ENCODE data around the gene FURIN. TPM values are rescaled to one million over a fixed set of nuclear protein-coding genes. Genes with fewer than 3 reads are reported as not detected.

FURIN gene
- total and polyA plus RNA-seq, 2 experiments from 2014 or later = 67.9 to 98.9 TPM

DNA sequence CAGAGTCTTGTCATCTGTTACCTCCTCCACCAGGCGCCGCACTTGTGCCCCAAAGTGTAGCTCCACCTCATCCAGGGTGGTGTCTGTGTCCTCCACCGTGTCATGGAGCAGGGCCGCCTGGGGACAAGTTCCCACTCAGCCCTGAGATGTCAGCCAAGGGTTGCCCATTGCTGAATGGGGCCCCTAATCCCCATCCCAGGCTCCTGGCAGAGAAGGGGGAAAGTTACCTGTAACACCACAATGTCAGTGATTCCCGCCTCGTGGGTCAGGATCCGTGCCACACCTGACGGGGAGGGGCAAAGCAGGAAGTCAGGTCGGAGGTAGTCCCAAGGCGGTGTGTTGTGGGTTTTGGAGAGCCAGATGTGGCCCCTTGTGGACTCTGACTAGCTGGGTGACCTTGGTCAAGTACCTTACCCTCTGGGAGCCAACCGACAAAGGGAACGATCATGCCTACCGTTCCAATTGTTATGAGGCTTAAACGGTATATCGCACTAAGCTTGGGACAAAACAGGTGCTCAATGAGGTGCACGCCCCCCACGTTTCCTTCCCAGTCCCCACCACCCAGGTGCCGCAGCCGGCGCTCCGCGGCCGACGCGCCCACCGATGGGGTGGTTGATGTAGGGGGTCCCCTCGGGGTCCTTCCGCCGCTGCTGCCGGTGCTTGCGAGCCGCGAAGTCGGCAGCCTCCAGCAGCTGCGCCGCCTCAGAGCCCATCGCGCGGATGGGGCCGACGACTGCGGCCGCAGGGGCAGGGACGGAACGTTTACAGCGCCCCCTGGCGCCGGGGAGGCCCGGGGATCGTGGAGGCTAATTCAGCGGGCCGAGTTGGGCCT lies 63.7 kb downstream of the FURIN start, which contains the start of gene HDDC3:
Gene HDDC3, minus strand, starts transcription at position 722 of the 832 bp plus-strand sequence. Its CDS starts 9 bp downstream, at position 713.
- peak; percentile 94 for DNase-seq (ENCODE audit: low spot score)
- Histone ChIP-seq H3K9me2 (replicated peaks; ENCODE audit: insufficient read depth) (no peaks in the 10 kb centered on the region), H2AFZ (peak within 1 kb of the TSS; percentile 88), H3K4me2 (peak within 1 kb of the TSS; percentile 90), H3K27ac (peak within 1 kb of the TSS; percentile 68), H4K20me1 (ENCODE audit: insufficient read depth, poor library complexity, severe bottlenecking) (no peaks in the 10 kb centered on the region), H3K4me3 (peak within 1 kb of the TSS; percentile 79), H3K9me3 (ENCODE audit: low read depth) (no peaks in the 10 kb centered on the region), H3K79me2 (peaks cover 18% of the 10 kb centered on the region), H3K4me1 (ENCODE audit: insufficient read depth) (peaks cover 11% of the 10 kb centered on the region), H3K27me3 (no peaks in the 10 kb centered on the region), H3K36me3 (replicated peaks; ENCODE audit: insufficient read depth, low read depth) (no peaks in the 10 kb centered on the region)
- 1% methylated on average over 40 of the region's 52 CpGs for WGBS (ENCODE audit: low lambda C conversion rate, missing lambda C conversion rate)
- TF ChIP-seq CTCF (IDR thresholded peaks at IDR 0.05; ENCODE audit: poor library complexity) (peak; percentile 98), EZH2phosphoT487 (IDR thresholded peaks at IDR 0.05; ENCODE audit: low read depth, severe bottlenecking, unreplicated experiment) (no peak)

- no peaks in the 10 kb centered on the region for H3K9me3 ChIP-seq (ENCODE audit: low read depth)
- H4K20me1 ChIP-seq (ENCODE audit: insufficient read depth, poor library complexity, severe bottlenecking) = no peaks in the 10 kb centered on the region
- H3K4me3 ChIP-seq = no peak overlapping the region
- TF ChIP-seq EZH2 (IDR thresholded peaks at IDR 0.05; ENCODE audit: borderline replicate concordance) (no peak), CTCF (IDR thresholded peaks at IDR 0.05; ENCODE audit: poor library complexity) (no peak), EZH2phosphoT487 (IDR thresholded peaks at IDR 0.05; ENCODE audit: low read depth, severe bottlenecking, unreplicated experiment) (no peak)
- 20% methylated on average over 5 of the region's 5 CpGs for WGBS (ENCODE audit: low lambda C conversion rate, missing lambda C conversion rate)
- no peak overlapping the region for H2AFZ ChIP-seq
- no peaks in the 10 kb centered on the region for H3K36me3 ChIP-seq (replicated peaks; ENCODE audit: insufficient read depth, low read depth)
- no peaks in the 10 kb centered on the region for H3K27me3 ChIP-seq
- no peaks in the 10 kb centered on the region for H3K9me2 ChIP-seq (replicated peaks; ENCODE audit: insufficient read depth)
- peaks cover 20% of the 10 kb centered on the region for H3K79me2 ChIP-seq
- no peak overlapping the region for H3K27ac ChIP-seq
- peaks cover 11% of the 10 kb centered on the region for H3K4me1 ChIP-seq (ENCODE audit: insufficient read depth)
- peak overlapping the region; percentile 90 for H3K4me2 ChIP-seq
- DNase-seq (ENCODE audit: low spot score) = no peak
These were observed 64.2 kb downstream of the FURIN start for GRCh38 chr15:90932660-90932991.

Small RNA genes within 50 kb of the gene (small RNA-seq; reads per million reads assigned to genes)
- not detected for gene RN7SL363P

Other genes starting within 250 kb of the FURIN start
- gene BLM, start 151.2 kb upstream of the FURIN start, total RNA-seq = 3.5 and 4.3 TPM in 2 replicates
- gene BLM, start 151.2 kb upstream of the FURIN start, polyA plus RNA-seq = 1.7 and 2.9 TPM in 2 replicates
- gene FES, start 15.9 kb downstream of the FURIN start, total RNA-seq = 5.7 and 13.5 TPM in 2 replicates
- gene FES, start 15.9 kb downstream of the FURIN start, polyA plus RNA-seq = 7.3 and 11.0 TPM in 2 replicates
- gene MAN2A2, start 34.7 kb downstream of the FURIN start, total RNA-seq = 8.3 and 11.2 TPM in 2 replicates
- gene MAN2A2, start 34.7 kb downstream of the FURIN start, polyA plus RNA-seq = 32.7 and 44.5 TPM in 2 replicates
- 15.4 and 17.5 TPM in 2 replicates for gene HDDC3, start 64.0 kb downstream of the FURIN start, total RNA-seq
- 13.0 and 20.0 TPM in 2 replicates for gene HDDC3, start 64.0 kb downstream of the FURIN start, polyA plus RNA-seq
- gene UNC45A, start 66.7 kb downstream of the FURIN start, total RNA-seq = 55.2 and 69.8 TPM in 2 replicates
- 55.3 and 63.3 TPM in 2 replicates for gene UNC45A, start 66.7 kb downstream of the FURIN start, polyA plus RNA-seq
- gene RCCD1, start 86.3 kb downstream of the FURIN start, total RNA-seq = 5.3 and 9.5 TPM in 2 replicates
- 9.4 and 11.2 TPM in 2 replicates for gene RCCD1, start 86.3 kb downstream of the FURIN start, polyA plus RNA-seq
- 29.2 and 35.8 TPM in 2 replicates for gene PRC1, start 125.9 kb downstream of the FURIN start, total RNA-seq
- gene PRC1, start 125.9 kb downstream of the FURIN start, polyA plus RNA-seq = 21.5 and 29.8 TPM in 2 replicates
- 8.0 and 11.7 TPM in 2 replicates for gene VPS33B, start 154.0 kb downstream of the FURIN start, total RNA-seq
- 7.8 and 10.4 TPM in 2 replicates for gene VPS33B, start 154.0 kb downstream of the FURIN start, polyA plus RNA-seq
- 0.56 and 2.2 TPM in 2 replicates for gene SV2B, start 231.7 kb downstream of the FURIN start, total RNA-seq
- gene SV2B, start 231.7 kb downstream of the FURIN start, polyA plus RNA-seq = 0.17 TPM in 1 of 2 replicates, not detected in the other